GM18868 (cell line): Measurements from ENCODE around the gene DLG5.

ENCODE experiments used
- ATAC-seq: cut with Tn5 transposase; IDR thresholded peaks from one replicate; pipeline ENCODE4 v1.9.1; 2021; ENCODE audit warnings: mild to moderate bottlenecking, moderate library complexity; ENCODE audit not compliant: unreplicated experiment

Gene DLG5

GRCh38 chr10:77849039-77849664, 77.4 kb downstream of the DLG5 start:
- ATAC-seq, result peak; percentile 74

- ATAC-seq, result peak; percentile 68
Observed at GRCh38 chr10:77846718-77847311, 79.7 kb downstream of the DLG5 start.

GRCh38 chr10:77845451-77845850, 81.1 kb downstream of the DLG5 start:
- ATAC-seq, result no peak

GRCh38 chr10:77844713-77845445, 81.7 kb downstream of the DLG5 start:
- no peak for ATAC-seq

- no peak for ATAC-seq
Observed at GRCh38 chr10:77844177-77844576, 82.4 kb downstream of the DLG5 start.

- no peak for ATAC-seq
Observed at GRCh38 chr10:77843264-77843663, 83.3 kb downstream of the DLG5 start.

- no peak for ATAC-seq
Observed at GRCh38 chr10:77842652-77843212, 83.8 kb downstream of the DLG5 start.

- no peak for ATAC-seq
Observed at GRCh38 chr10:77841711-77842375, 84.7 kb downstream of the DLG5 start.

GRCh38 chr10:77840636-77841035, 85.9 kb downstream of the DLG5 start:
- no peak for ATAC-seq

- no peak for ATAC-seq
Observed at GRCh38 chr10:77837925-77838595, 88.5 kb downstream of the DLG5 start.

GRCh38 chr10:77837248-77837924, 89.2 kb downstream of the DLG5 start:
- peak; percentile 95 for ATAC-seq

GRCh38 chr10:77836299-77836820, 90.2 kb downstream of the DLG5 start:
- ATAC-seq, result peak; percentile 61

GRCh38 chr10:77835669-77836086, 90.9 kb downstream of the DLG5 start:
- no peak for ATAC-seq

GRCh38 chr10:77834943-77835668, 91.4 kb downstream of the DLG5 start:
- ATAC-seq, result no peak

- ATAC-seq, result no peak
Observed at GRCh38 chr10:77834540-77834939, 92.0 kb downstream of the DLG5 start.

GRCh38 chr10:77833792-77834191, 92.8 kb downstream of the DLG5 start:
- no peak for ATAC-seq

- no peak for ATAC-seq
Observed at GRCh38 chr10:77833225-77833624, 93.3 kb downstream of the DLG5 start.

GRCh38 chr10:77832238-77832637, 94.3 kb downstream of the DLG5 start:
- no peak for ATAC-seq

- no peak for ATAC-seq
Observed at GRCh38 chr10:77829356-77829755, 97.2 kb downstream of the DLG5 start.
